HT-29 (cell line): ENCODE data around the gene SC5D. TPM values are rescaled to one million over a fixed set of nuclear protein-coding genes. Genes with fewer than 3 reads are reported as not detected.

ENCODE experiments used
- DNase-seq: peaks from one replicate; pipeline ENCODE4 v3.0.0-alpha.2; 2015; ENCODE audit warnings: low spot score
- total RNA-seq: library from RNA; depleted of rRNA; stranded (reverse); fragments of >200 nt; shearing (Covaris generic); gene quantifications from 2 replicates; pipeline ENCODE4 v1.2.3, GENCODE V29; 2014; rRNA removed

The SC5D gene
- total RNA-seq, 1 experiment from 2014 or later: 30.0 TPM

DNA sequence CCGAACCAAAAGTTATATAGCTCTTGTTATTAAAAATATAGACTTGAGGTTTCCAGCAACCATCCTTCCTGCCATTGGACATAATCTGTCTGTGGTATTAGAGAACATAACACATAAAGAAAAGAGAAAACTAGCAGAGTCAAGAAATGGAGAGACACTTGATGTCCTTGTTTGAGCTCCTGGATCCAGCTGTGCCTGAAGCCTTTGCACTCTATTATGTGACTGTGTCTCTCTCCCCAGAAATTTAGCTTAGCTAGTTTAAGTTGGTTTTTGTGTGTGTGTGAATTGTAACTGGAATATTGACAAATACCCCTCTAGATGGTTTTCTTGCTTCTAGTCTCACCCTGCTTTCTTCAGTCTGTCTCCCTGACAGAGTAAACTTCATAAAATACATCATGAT lies 61.6 kb downstream of the SC5D start:
- no peak for DNase-seq

DNA sequence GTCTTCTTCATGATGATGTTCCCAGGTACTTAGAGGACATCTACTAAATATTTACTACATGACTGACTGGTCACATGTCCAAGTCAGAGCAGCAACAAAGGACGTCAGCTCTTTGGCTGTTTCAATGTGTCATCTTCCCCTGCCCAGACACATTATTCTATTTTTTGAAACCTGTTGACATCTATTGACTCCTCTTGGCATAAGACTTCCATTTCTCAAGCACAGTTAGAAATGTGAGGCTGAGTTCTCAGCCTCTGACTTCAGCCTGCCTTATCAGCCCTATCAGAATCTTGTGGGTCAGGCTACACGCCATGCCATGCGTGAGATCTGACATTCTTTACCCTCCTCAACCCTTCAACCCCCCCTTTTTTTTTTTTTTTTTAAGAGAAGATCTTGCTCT lies 63.8 kb downstream of the SC5D start:
- no peak for DNase-seq

Other genes starting within 250 kb of the SC5D start
- gene TECTA, start 191.5 kb upstream of the SC5D start, total RNA-seq: not detected in 2 replicates
- gene SORL1, start 159.5 kb downstream of the SC5D start, total RNA-seq: 43.6 and 49.8 TPM in 2 replicates